GM21723 (cell line): ENCODE results near the gene PRM1.

Experiments used
- ATAC-seq: cut with Tn5 transposase; IDR thresholded peaks from one replicate; pipeline ENCODE4 v1.9.1; 2021; ENCODE audit warnings: mild to moderate bottlenecking, moderate library complexity; ENCODE audit not compliant: unreplicated experiment

PRM1 gene, protein sequence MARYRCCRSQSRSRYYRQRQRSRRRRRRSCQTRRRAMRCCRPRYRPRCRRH

GRCh38 chr16:11280616-11281522, at the start of gene PRM1:
Gene PRM1 (minus strand): TSS chr16:11281330. CDS start chr16:11281238, 92 bp downstream.
- ATAC-seq = no peak

DNA sequence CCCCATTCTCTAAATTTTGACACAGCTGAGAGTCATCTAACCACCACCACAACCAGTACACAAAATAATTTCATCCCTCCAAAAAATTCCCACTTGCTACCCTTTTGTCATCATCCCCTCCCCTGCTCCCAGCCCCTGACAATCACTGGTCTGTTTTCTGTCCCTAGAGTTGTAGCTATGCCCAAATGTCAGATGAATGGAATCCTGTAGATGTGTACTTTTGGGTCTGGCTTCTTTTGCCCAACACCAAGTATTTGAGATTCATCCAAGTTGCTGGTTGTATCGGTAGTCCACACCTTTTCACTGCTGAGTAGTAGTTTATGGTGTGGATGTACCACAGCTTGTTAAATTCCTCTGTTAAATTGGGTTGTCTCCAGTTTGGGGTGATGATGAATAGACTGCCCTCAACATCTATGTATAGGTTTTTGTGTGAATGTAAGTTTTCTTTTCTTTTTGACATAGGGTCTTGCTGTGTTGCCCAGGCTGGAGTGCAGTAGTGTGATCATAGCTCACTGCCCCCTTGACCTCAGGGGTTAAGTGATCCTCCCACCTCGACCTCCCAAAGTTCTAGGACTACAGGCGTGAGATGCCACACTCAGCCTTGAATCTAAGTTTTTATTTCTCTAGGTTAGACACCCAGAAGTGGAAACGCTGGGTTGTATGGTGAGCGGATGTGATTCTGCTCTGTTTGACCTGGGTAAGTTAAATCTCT, 49.6 kb upstream of the PRM1 start:
- no peak for ATAC-seq

DNA sequence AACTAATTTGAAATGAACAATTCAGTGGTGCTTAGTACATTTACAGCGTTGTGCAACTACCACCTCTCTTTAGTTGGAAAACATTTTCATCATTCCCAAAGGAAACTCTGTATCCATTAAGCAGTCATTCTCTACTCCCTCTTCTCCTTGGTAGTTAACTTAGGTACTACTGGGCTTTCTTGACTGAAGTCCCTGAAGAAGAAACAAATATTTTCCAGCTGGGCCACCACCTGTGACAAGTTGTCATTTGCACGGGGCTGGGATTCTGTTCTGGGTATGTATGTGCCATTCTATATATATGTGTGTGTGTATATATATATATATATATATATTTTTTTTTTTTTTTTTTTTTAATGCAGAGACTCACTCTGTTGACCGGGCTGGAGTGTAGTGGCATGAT, 48.8 kb upstream of the PRM1 start:
- ATAC-seq = no peak

DNA sequence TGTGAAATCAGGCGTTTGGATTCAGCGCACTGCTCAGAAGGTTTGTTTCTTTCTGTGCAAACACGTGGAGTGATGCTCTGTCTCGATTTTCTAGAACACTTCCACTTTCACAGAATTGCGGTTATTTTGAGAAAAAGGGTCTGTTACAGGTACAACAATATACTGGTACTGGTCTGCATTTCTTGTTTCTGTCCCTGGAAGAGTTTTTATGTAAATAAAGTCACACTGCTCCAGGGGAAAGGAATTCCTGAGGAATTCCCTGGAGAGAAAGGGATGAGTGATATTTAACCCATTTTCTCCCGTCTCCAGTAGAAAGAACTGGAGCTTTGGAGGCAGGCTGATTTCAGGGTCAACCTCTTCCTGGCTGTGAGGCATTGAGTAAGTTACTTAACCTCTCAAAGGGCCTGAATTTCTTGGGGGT, 48.0 kb upstream of the PRM1 start:
- peak; percentile 45 for ATAC-seq

- peak; percentile 74 for ATAC-seq
Measured at GRCh38 chr16:11328172-11329070, 47.3 kb upstream of the PRM1 start.

DNA sequence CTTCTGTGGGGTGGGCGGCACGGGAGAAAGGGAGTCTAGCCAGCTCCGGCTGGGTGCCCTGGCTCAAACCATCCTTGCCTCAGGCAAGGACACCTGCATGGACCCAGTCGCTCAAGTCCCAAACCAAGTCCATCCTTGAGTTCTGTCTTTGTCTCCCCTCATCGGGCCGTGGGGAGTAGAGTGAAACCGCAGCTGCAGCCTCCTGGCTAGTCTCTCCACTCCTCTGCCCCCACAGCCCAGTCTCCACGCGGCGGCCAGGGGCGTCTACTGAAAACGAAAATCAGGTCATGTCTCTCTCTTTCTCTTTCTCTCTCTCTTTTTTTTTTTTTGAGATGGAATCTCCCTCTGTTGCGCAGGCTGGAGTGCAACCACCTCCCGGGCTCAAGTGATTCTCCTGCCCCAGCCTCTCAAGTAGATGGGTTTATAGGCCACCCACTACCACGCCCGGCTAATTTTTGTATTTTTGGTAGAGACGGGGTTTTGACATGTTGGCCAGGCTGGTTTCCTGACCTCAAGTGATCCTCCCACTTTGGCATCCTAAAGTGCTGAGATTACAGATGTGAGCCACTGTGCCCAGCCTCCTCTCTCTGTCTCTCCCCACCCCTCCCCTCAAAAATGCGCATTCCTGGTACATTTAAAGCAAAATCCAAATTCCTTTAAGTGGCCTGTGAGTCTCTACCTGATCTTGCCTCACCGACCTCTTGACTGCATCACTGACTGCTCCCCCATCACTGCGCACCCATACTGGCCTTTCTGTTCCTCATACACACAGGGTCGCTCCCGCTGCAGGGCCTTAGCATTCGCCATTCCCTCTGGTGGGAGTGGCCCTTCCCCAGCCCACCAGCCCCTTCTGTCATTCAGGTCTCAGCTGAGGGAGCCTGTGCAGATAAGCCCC, 46.4 kb upstream of the PRM1 start:
- no peak for ATAC-seq

DNA sequence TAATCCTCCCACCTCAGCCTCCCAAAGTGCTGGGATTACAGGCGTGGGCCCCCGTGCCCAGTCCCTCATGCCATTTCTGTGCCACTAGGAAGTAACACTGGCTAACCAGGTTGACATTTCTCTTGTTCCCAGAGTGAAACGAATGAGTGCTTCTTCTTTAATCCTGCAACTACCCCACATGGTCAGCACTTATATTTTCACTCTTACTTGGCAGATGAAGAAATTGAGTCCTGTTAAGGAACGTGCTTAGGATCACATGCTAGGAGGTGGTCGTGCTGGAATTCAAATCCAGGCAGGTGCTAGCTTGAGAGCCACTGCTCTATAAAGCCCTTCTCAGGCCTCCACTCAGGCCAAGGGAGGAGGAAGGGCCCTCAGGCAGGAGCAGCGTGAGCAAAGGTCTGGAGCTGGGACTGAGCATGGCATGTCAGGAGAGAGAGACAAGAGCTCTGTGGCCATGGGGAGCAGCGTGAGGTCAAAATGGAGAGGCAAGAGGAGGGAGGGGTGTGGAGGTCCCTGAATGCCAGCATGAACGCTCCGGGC, 45.7 kb upstream of the PRM1 start:
- no peak for ATAC-seq

DNA sequence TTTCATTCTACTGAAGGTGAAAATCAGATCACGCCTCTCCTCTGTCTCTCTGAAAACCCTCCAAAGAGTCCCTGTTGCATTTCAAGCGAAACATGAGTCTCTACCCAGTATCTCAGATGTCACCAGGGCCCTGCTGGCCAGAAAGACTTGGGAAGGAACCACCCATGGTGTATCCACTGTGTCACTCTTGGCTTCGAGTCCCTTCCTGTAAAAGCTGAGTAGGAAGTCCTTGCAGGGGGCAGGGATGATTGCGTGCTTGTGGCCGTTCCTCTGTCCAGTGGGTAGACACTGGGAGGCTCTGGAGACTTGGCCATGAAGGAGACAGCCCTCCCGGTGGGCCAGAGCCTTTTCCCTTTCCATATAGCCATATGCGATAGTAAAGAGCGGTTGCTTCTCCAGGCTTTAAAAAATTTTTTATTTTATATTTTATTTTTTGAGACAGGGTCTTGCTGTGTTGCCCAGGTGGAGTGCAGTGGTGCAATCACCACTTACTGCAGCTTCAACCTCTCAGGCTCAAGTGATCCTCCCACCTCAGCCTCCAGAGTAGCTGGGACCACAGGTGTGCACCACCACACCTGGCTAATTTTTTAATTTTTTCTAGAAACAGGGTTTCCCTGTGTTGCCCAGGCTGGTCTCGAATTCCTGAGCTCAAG, 45.1 kb upstream of the PRM1 start:
- ATAC-seq = no peak

- ATAC-seq = no peak
Measured at GRCh38 chr16:11325404-11326083, 44.4 kb upstream of the PRM1 start.

- ATAC-seq = no peak
Measured at GRCh38 chr16:11323551-11324336, 42.6 kb upstream of the PRM1 start.

- ATAC-seq = no peak
Measured at GRCh38 chr16:11322823-11323222, 41.7 kb upstream of the PRM1 start.

DNA sequence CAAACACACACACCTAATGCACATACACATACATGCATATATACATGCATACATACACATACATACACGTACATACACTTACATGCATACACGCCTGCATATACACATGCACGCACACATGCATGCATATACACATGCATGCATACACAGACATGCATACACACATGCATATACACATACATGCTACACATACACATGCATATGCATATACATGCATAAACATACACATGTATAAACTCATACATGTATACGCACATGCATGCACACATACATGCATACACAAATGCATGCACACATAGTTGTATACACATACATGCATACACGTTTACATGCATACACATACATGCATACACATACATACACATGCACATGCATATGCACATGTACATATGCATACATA, 40.5 kb upstream of the PRM1 start:
- ATAC-seq = no peak

DNA sequence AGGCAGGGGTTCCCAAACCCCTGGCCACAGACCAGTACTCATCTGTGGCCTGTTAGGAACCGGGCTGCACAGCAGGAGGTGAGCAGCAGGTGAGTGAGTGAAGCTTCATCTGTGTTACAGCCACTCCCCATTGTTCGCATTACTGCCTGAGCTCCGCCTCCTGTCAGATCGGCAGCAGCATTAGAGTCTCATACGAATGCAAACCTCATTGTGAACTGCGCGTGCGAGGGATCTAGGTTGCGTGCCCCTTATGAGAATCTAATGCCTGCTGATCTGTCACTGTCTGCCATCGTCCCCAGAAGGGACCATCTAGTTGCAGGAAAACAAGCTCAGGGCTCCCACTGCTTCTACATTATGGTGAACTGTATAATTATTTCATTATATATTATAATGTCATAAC, 39.0 kb upstream of the PRM1 start:
- ATAC-seq = no peak

DNA sequence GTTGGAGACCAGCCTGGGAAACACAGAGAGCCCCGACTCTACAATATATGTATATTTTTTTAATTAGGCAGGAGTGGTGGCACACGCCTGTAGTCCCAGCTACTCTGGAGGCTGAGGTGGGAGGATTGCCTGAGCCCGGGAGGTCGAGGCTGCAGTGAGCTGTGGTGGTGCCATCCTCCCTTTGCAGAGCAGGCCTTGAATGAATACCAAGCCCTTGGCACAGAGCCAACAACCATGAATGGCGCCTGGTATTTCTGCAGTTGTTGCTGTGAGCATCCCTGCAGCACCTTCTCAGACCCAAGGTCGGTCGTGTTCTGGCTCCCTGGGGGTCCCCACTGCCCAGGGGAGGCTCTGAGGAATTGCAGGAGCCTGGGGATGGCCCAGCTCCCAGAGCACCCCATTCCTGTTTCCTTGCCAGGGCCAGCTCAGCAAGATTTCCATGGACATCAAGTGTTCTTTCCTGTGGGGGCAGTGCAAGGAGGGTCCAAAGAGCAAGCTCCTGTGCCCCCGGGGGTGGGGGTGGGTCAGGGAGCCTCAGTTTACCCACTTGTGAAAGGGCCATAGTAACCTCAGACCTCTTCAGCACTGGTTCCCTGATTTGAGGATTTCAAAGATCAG, 38.5 kb upstream of the PRM1 start:
- no peak for ATAC-seq

- ATAC-seq = no peak
Measured at GRCh38 chr16:11318817-11319216, 37.7 kb upstream of the PRM1 start.

GRCh38 chr16:11316331-11317015, 35.3 kb upstream of the PRM1 start:
- no peak for ATAC-seq

GRCh38 chr16:11315510-11315909, 34.4 kb upstream of the PRM1 start:
- no peak for ATAC-seq
